H1 (cell line): ENCODE measurements around the gene ACBD4. TPM values are rescaled to one million over a fixed set of nuclear protein-coding genes. Genes with fewer than 3 reads are reported as not detected.

Source experiments
- CTCF ChIA-PET: fragments of 300-600 bp; sonication (Branson Sonifier 250); formaldehyde crosslinking; loops from one replicate; lab custom pipeline; 2021; ENCODE audit not compliant: partially characterized antibody; lab: Charles Lee
- POLR2A ChIA-PET: fragments of 300-600 bp; sonication (Branson Sonifier 250); formaldehyde crosslinking; loops from one replicate; lab custom pipeline; 2021; ENCODE audit warnings: inconsistent platforms; ENCODE audit not compliant: partially characterized antibody; lab: Charles Lee
- DNase-seq, 2 experiments: peaks; one replicate each; pipeline versions ENCODE4 v3.0.0 to v3.0.0-alpha.2; 2010 to 2022; ENCODE audit warnings: low spot score in 2 of 2, low read depth in 1 of 2, mixed read lengths in 1 of 2
- FAIRE-seq: peaks from 2 replicates; lab custom pipeline; 2011; peaks lifted over from hg19 to GRCh38; lab: Jason Lieb, UNC
- H2AFZ ChIP-seq: 2 replicates; pipeline ENCODE4 v1.8.1; 2012; ENCODE audit warnings: low read length, inconsistent platforms
- H2AK5ac ChIP-seq: 2 replicates; pipeline ENCODE4 v1.6.1; 2013; ENCODE audit warnings: low read depth, low read length
- H2BK120ac ChIP-seq: replicated peaks from 2 replicates; pipeline ENCODE3; 2013; ENCODE audit warnings: low read depth, low read length, inconsistent platforms
- H2BK12ac ChIP-seq: 2 replicates; pipeline ENCODE4 v1.6.1; 2013; ENCODE audit warnings: low read depth, low read length
- H2BK15ac ChIP-seq: 2 replicates; pipeline ENCODE4 v1.6.1; 2013; ENCODE audit warnings: low read length
- H2BK20ac ChIP-seq: 2 replicates; pipeline ENCODE4 v1.6.1; 2013; ENCODE audit warnings: low read length
- H2BK5ac ChIP-seq: 2 replicates; pipeline ENCODE4 v1.6.1; 2013; ENCODE audit warnings: low read depth, low read length
- H3K14ac ChIP-seq: 2 replicates; pipeline ENCODE4 v1.6.1; 2013; ENCODE audit warnings: inconsistent platforms; ENCODE audit not compliant: insufficient read length
- H3K18ac ChIP-seq: 2 replicates; pipeline ENCODE4 v1.6.1; 2013; ENCODE audit warnings: low read length; ENCODE audit errors: extremely low read depth
- H3K23ac ChIP-seq: 2 replicates; pipeline ENCODE4 v1.6.1; 2013; ENCODE audit warnings: inconsistent platforms; ENCODE audit not compliant: insufficient read length
- H3K23me2 ChIP-seq: 2 replicates; pipeline ENCODE4 v1.6.1; 2013; ENCODE audit warnings: low read depth, low read length
- H3K27ac ChIP-seq: 2 replicates; pipeline ENCODE4 v1.6.1; 2011; ENCODE audit warnings: low read depth, low read length, inconsistent platforms
- H3K27me3 ChIP-seq, 4 experiments: replicated peaks in 1 of 4; 1 replicate in 1 of 4; 2 replicates in 3 of 4; pipeline versions ENCODE4 v1.6.1 to v1.8.1; 2011 to 2013; ENCODE audit warnings: low read length in 3 of 4, mild to moderate bottlenecking in 3 of 4, inconsistent platforms in 2 of 4, mixed read lengths in 2 of 4, moderate library complexity in 1 of 4; ENCODE audit not compliant: control insufficient read depth in 3 of 4, insufficient read depth in 3 of 4; ENCODE audit errors: extremely low read depth in 1 of 4
- H3K36me3 ChIP-seq, 4 experiments: 2 replicates each; pipeline versions ENCODE4 v1.6.1 to v1.8.1; 2011 to 2013; ENCODE audit warnings: mild to moderate bottlenecking in 4 of 4, low read length in 3 of 4, moderate library complexity in 2 of 4, control low read depth in 1 of 4, inconsistent platforms in 1 of 4; ENCODE audit not compliant: insufficient read depth in 4 of 4, control insufficient read depth in 2 of 4
- H3K4ac ChIP-seq: replicated peaks from 2 replicates; pipeline ENCODE3; 2013; ENCODE audit warnings: low read length, low read depth, mixed read lengths, inconsistent platforms; ENCODE audit not compliant: insufficient read length
- H3K4me1 ChIP-seq, 4 experiments: replicated peaks in 1 of 4; 1 replicate in 1 of 4; 2 replicates in 3 of 4; pipeline versions ENCODE4 v1.6.1 to v1.8.1; 2011 to 2013; ENCODE audit warnings: low read length in 3 of 4, inconsistent platforms in 2 of 4, mixed read lengths in 1 of 4; ENCODE audit not compliant: insufficient read depth in 4 of 4, control insufficient read depth in 3 of 4
- H3K4me2 ChIP-seq, 2 experiments: 2 replicates each; pipeline versions ENCODE4 v1.6.1 to v1.8.1; 2011 to 2013; ENCODE audit warnings: low read depth in 2 of 2, low read length in 2 of 2, control low read depth in 1 of 2, inconsistent platforms in 1 of 2, mild to moderate bottlenecking in 1 of 2; ENCODE audit not compliant: insufficient read depth in 1 of 2
- H3K4me3 ChIP-seq, 4 experiments: fragments of 200-600, 300-600 bp in 1 of 4; sonication (generic), shearing (Covaris generic), sonication (Bioruptor Twin) in 1 of 4; 2 replicates each; pipeline versions ENCODE4 v1.5.1 to v1.8.1; 2011 to 2016; ENCODE audit warnings: low read length in 4 of 4, low read depth in 3 of 4, control low read depth in 2 of 4, inconsistent platforms in 2 of 4, mild to moderate bottlenecking in 2 of 4, mixed read lengths in 1 of 4, moderate library complexity in 1 of 4; ENCODE audit not compliant: insufficient read depth in 2 of 4; ENCODE audit errors: extremely low read depth in 1 of 4
- H3K56ac ChIP-seq: replicated peaks from 2 replicates; pipeline ENCODE3; 2013; ENCODE audit warnings: low read depth, mild to moderate bottlenecking, mixed read lengths, low read length, inconsistent platforms; ENCODE audit not compliant: insufficient read length
- H3K79me1 ChIP-seq: 2 replicates; pipeline ENCODE4 v1.6.1; 2013; ENCODE audit warnings: low read depth, low read length, control low read depth
- H3K79me2 ChIP-seq, 2 experiments: 2 replicates each; pipeline versions ENCODE4 v1.6.1 to v1.8.1; 2012 to 2013; ENCODE audit warnings: low read length in 2 of 2, mild to moderate bottlenecking in 2 of 2, inconsistent platforms in 1 of 2; ENCODE audit not compliant: insufficient read depth in 2 of 2, control insufficient read depth in 1 of 2
- H3K9ac ChIP-seq, 4 experiments: replicated peaks in 1 of 4; 1 replicate in 1 of 4; 2 replicates in 3 of 4; pipeline versions ENCODE4 v1.6.1 to v1.8.1; 2011 to 2013; ENCODE audit warnings: low read depth in 3 of 4, low read length in 3 of 4, control low read depth in 2 of 4, mild to moderate bottlenecking in 2 of 4, moderate library complexity in 2 of 4, inconsistent platforms in 1 of 4; ENCODE audit errors: extremely low read depth in 1 of 4
- H3K9me3 ChIP-seq, 2 experiments: 2 replicates each; pipeline versions ENCODE4 v1.6.1 to v1.8.1; 2012 to 2013; ENCODE audit warnings: mild to moderate bottlenecking in 2 of 2, moderate library complexity in 2 of 2, control low read depth in 1 of 2, inconsistent platforms in 1 of 2, low read depth in 1 of 2, low read length in 1 of 2, mixed read lengths in 1 of 2; ENCODE audit not compliant: insufficient read depth in 2 of 2
- H4K20me1 ChIP-seq, 2 experiments: replicated peaks in 1 of 2; 2 replicates each; pipeline versions ENCODE3 to v1.8.1; 2011 to 2013; ENCODE audit warnings: inconsistent platforms in 2 of 2, low read length in 2 of 2, mild to moderate bottlenecking in 1 of 2; ENCODE audit not compliant: insufficient read depth in 2 of 2, control insufficient read depth in 1 of 2
- H4K5ac ChIP-seq: 2 replicates; pipeline ENCODE4 v1.6.1; 2013; ENCODE audit warnings: low read length, low read depth, mixed read lengths, inconsistent platforms; ENCODE audit not compliant: insufficient read length
- H4K8ac ChIP-seq: 2 replicates; pipeline ENCODE4 v1.8.0; 2013; ENCODE audit warnings: mild to moderate bottlenecking, moderate library complexity, low read length, inconsistent platforms; ENCODE audit not compliant: insufficient read depth; ENCODE audit errors: extremely low read depth
- H4K91ac ChIP-seq: replicated peaks from 2 replicates; pipeline ENCODE3; 2013; ENCODE audit warnings: low read length, mixed read lengths, inconsistent platforms; ENCODE audit not compliant: insufficient read length
- ATF3 ChIP-seq: IDR thresholded peaks from 2 replicates; pipeline ENCODE4 v1.6.1; 2011; ENCODE audit warnings: low read depth, mild to moderate bottlenecking, low read length; ENCODE audit not compliant: insufficient read depth
- CREB1 ChIP-seq: IDR thresholded peaks from 2 replicates; pipeline ENCODE4 v1.6.1; 2012; ENCODE audit warnings: inconsistent platforms
- EGR1 ChIP-seq: IDR thresholded peaks from 2 replicates; pipeline ENCODE4 v1.6.1; 2011; ENCODE audit warnings: low read depth, low read length, borderline replicate concordance
- HDAC2 ChIP-seq, 2 experiments: fragments of 300-600 bp in 1 of 2; sonication (generic) in 1 of 2; IDR thresholded peaks; 2 replicates each; pipeline ENCODE4 v1.6.1; 2011 to 2012; ENCODE audit warnings: low read depth in 2 of 2, low read length in 2 of 2, mild to moderate bottlenecking in 2 of 2, moderate library complexity in 2 of 2, borderline replicate concordance in 1 of 2, inconsistent platforms in 1 of 2
- NRF1 ChIP-seq: IDR thresholded peaks from 2 replicates; pipeline ENCODE4 v1.6.1; 2011; ENCODE audit warnings: mild to moderate bottlenecking, low read depth, low read length, improper control_type of control experiment
- SAP30 ChIP-seq: fragments of 300-600 bp; sonication (generic); IDR thresholded peaks from 2 replicates; pipeline ENCODE4 v1.7.1; 2012; ENCODE audit warnings: low read length, moderate library complexity, mild to moderate bottlenecking, inconsistent platforms; ENCODE audit not compliant: insufficient read depth, insufficient replicate concordance
- SP2 ChIP-seq: IDR thresholded peaks from 2 replicates; pipeline ENCODE4 v1.6.1; 2012; ENCODE audit warnings: mild to moderate bottlenecking, low read length, inconsistent platforms
- SP4 ChIP-seq: IDR thresholded peaks from 2 replicates; pipeline ENCODE4 v1.6.1; 2012; ENCODE audit warnings: low read length, inconsistent platforms
- TAF1 ChIP-seq: IDR thresholded peaks from 2 replicates; pipeline ENCODE4 v1.6.1; 2011; ENCODE audit warnings: mild to moderate bottlenecking, low read depth, low read length
- WGBS, 2 experiments: shearing (Covaris generic) in 1 of 2; methylation state at CpG; one replicate each; pipeline versions ENCODE4 v1.1.6 to v1.1.7; 2013 to 2015; ENCODE audit warnings: low lambda C conversion rate in 2 of 2, mixed read lengths in 2 of 2, inconsistent platforms in 1 of 2, low coverage in 1 of 2, missing lambda C conversion rate in 1 of 2; ENCODE audit not compliant: insufficient replicate concordance in 2 of 2, insufficient coverage in 1 of 2, insufficient read length in 1 of 2; ENCODE audit errors: extremely low coverage in 1 of 2, missing lambda C conversion rate in 1 of 2; 5-methylcytosine and 5-hydroxymethylcytosine counted together
- polyA plus RNA-seq, 7 experiments: library from polyadenylated mRNA; depleted of rRNA in 3 of 7; stranded (reverse) in 5 of 7; unstranded in 2 of 7; fragments of >200 nt in 5 of 7; fragments of 200-250 nt in 2 of 7; gene quantifications; 1 replicate in 5 of 7; 2 replicates in 1 of 7; 4 replicates in 1 of 7; pipeline versions ENCODE4 v1.2.1 to v1.2.3, GENCODE V29; 2011 to 2013; ENCODE audit warnings: missing spikeins in 2 of 7, mixed read lengths in 2 of 7
- total RNA-seq: library from RNA; stranded (reverse); fragmentation: NEBNext Ultra II Directional; extraction: Animal tissue kit (Norgen Biotek cat#: 25700); gene quantifications from 2 replicates; pipeline ENCODE4 v1.2.1, GENCODE V29; 2021

ACBD4 gene
- total and polyA plus RNA-seq, 2 of the 8 experiments (the other 6 are each of a cell fraction or from before 2014, with no cell fraction given): 7.3 to 10.7 TPM

- H2BK15ac ChIP-seq: no peak overlapping the region
- no peaks in the 10 kb centered on the region for H3K27me3 ChIP-seq
- no peak overlapping the region for H3K23ac ChIP-seq
- no peaks in the 10 kb centered on the region for H3K4me1 ChIP-seq
- FAIRE-seq: no peak
- no peaks in the 10 kb centered on the region for H3K9me3 ChIP-seq
- H2BK12ac ChIP-seq: no peak overlapping the region
- H3K4ac ChIP-seq: no peak overlapping the region
- POLR2A ChIA-PET: interaction anchor here (1.4 to 1.7 kb wide), 4 partner anchors 20 to 247 kb away, joined by 3 to 6 read pairs (median 4); partner anchors contain the start of gene HEXIM1
- no peak overlapping the region for H3K4me2 ChIP-seq
- H2BK20ac ChIP-seq: no peak overlapping the region
- H4K20me1 ChIP-seq: peaks cover 6 to 8% of the 10 kb centered on the region in 2 experiments
- H3K27ac ChIP-seq: no peak overlapping the region
- no peak overlapping the region for H3K18ac ChIP-seq
- no peak for DNase-seq
- H4K91ac ChIP-seq: no peak overlapping the region
- no peak overlapping the region for H3K14ac ChIP-seq
- peak overlapping the region; percentile 31; the same call in 1 of the 2 replicates for H4K8ac ChIP-seq
- H3K79me2 ChIP-seq: no peaks in the 10 kb centered on the region
- H3K9ac ChIP-seq: no peak overlapping the region
- H3K23me2 ChIP-seq: no peaks in the 10 kb centered on the region
- H3K56ac ChIP-seq: no peak overlapping the region
- H3K36me3 ChIP-seq: peaks cover 47 to 72% (median 66%) of the 10 kb centered on the region in 4 experiments
- no peak overlapping the region for H3K4me3 ChIP-seq
- CTCF ChIA-PET: interaction anchor here (0.6 to 8.1 kb wide), 16 partner anchors 6 to 184 kb away, joined by 3 to 67 read pairs (median 4); partner anchors contain the start of gene PLCD3
- no peak overlapping the region for H2BK120ac ChIP-seq
- 90% methylated on average over 6 of the region's 8 CpGs; no CpG with 5 or more reads in 1 of the 2 experiments for WGBS, 2 experiments
- no peaks in the 10 kb centered on the region; the same call in 1 of the 2 replicates for H3K79me1 ChIP-seq
- no peak overlapping the region for H4K5ac ChIP-seq
- no peak overlapping the region for H2AK5ac ChIP-seq
- no peak overlapping the region for H2BK5ac ChIP-seq
- no peak overlapping the region for H2AFZ ChIP-seq
- TF ChIP-seq NRF1 (no peak), TAF1 (no peak), ATF3 (no peak), CREB1 (no peak), SP2 (no peak), SP4 (no peak), EGR1 (no peak), SAP30 (no peak), HDAC2 (IDR thresholded peaks at IDR 0.05; ENCODE audit: borderline replicate concordance in 1 of 2, low read depth in 2 of 2, low read length in 2 of 2) (no peak)
These were observed 31.5 kb upstream of the ACBD4 start for GRCh38 chr17:45104029-45104428.
